ENCODE measurements around the gene CD244.

Gene CD244

GRCh38 chr1:160807738-160808137 is 54.9 kb downstream of the CD244 start:
- H3K4me3 ChIP-seq (replicated peaks in 1 of 2; ENCODE audit: low read depth in 2 of 2, low read length in 2 of 2): no peak overlapping the region
- no peak for DNase-seq (ENCODE audit: low read depth in 2 of 2)
- no peak for TF ChIP-seq CTCF (IDR thresholded peaks at IDR 0.05; ENCODE audit: low read depth, low read length)

- no peak for DNase-seq (ENCODE audit: low read depth in 2 of 2)
- H3K4me3 ChIP-seq (replicated peaks in 1 of 2; ENCODE audit: low read depth in 2 of 2, low read length in 2 of 2): no peak overlapping the region
- no peak for TF ChIP-seq CTCF (IDR thresholded peaks at IDR 0.05; ENCODE audit: low read depth, low read length)
These were observed 55.4 kb downstream of the CD244 start for GRCh38 chr1:160807247-160807646.

GRCh38 chr1:160806784-160807183 is 55.9 kb downstream of the CD244 start:
- DNase-seq (ENCODE audit: low read depth in 2 of 2): no peak
- H3K4me3 ChIP-seq (replicated peaks in 1 of 2; ENCODE audit: low read depth in 2 of 2, low read length in 2 of 2): no peak overlapping the region
- no peak for TF ChIP-seq CTCF (IDR thresholded peaks at IDR 0.05; ENCODE audit: low read depth, low read length)

- DNase-seq (ENCODE audit: low read depth in 2 of 2): no peak
- no peak overlapping the region for H3K4me3 ChIP-seq (replicated peaks in 1 of 2; ENCODE audit: low read depth in 2 of 2, low read length in 2 of 2)
- TF ChIP-seq CTCF (IDR thresholded peaks at IDR 0.05; ENCODE audit: low read depth, low read length): no peak
These were observed 56.5 kb downstream of the CD244 start for GRCh38 chr1:160806109-160806665.

GRCh38 chr1:160801836-160802580 is 60.7 kb downstream of the CD244 start:
- DNase-seq (ENCODE audit: low read depth in 2 of 2): no peak
- no peak for TF ChIP-seq CTCF (IDR thresholded peaks at IDR 0.05; ENCODE audit: low read depth, low read length)
- no peak overlapping the region for H3K4me3 ChIP-seq (replicated peaks in 1 of 2; ENCODE audit: low read depth in 2 of 2, low read length in 2 of 2)

GRCh38 chr1:160800645-160801408 is 61.9 kb downstream of the CD244 start:
- H3K4me3 ChIP-seq (replicated peaks in 1 of 2; ENCODE audit: low read depth in 2 of 2, low read length in 2 of 2): no peak overlapping the region
- no peak for DNase-seq (ENCODE audit: low read depth in 2 of 2)
- no peak for TF ChIP-seq CTCF (IDR thresholded peaks at IDR 0.05; ENCODE audit: low read depth, low read length)

Measured in cardiac fibroblast (primary cell).